SU-DHL-6 (cell line): ENCODE measurements around the gene RGL1.

Experiments
- CTCF ChIP-seq: fragments of 200-600 bp; sonication (generic); IDR thresholded peaks from one replicate; pipeline ENCODE4 v1.5.1; 2017; ENCODE audit warnings: antibody characterized with exemption, mild to moderate bottlenecking, low read length, moderate library complexity; ENCODE audit not compliant: insufficient read depth, poor library complexity, severe bottlenecking
- EZH2phosphoT487 ChIP-seq: fragments of 200-600 bp; sonication (generic), shearing (Covaris generic); conservative IDR thresholded peaks from 2 replicates; pipeline ENCODE4 v1.6.1; 2018; ENCODE audit warnings: mild to moderate bottlenecking, antibody characterized with exemption, low read length, moderate library complexity, mixed read lengths

GRCh38 chr1:183898610-183899009 is 93.7 kb downstream of the RGL1 start:
- TF ChIP-seq CTCF (no peak), EZH2phosphoT487 (no peak)
